GM12874 (cell line): ENCODE data around the gene TMEM205.

Experiments
- TF ChIP-seq, protein P1 (sequence below): IDR thresholded peaks from 2 replicates; pipeline ENCODE4 v1.5.1; 2011; ENCODE audit warnings: low read depth, mild to moderate bottlenecking, control low read depth, low read length, moderate library complexity; ENCODE audit not compliant: insufficient read depth

The TMEM205 gene

DNA sequence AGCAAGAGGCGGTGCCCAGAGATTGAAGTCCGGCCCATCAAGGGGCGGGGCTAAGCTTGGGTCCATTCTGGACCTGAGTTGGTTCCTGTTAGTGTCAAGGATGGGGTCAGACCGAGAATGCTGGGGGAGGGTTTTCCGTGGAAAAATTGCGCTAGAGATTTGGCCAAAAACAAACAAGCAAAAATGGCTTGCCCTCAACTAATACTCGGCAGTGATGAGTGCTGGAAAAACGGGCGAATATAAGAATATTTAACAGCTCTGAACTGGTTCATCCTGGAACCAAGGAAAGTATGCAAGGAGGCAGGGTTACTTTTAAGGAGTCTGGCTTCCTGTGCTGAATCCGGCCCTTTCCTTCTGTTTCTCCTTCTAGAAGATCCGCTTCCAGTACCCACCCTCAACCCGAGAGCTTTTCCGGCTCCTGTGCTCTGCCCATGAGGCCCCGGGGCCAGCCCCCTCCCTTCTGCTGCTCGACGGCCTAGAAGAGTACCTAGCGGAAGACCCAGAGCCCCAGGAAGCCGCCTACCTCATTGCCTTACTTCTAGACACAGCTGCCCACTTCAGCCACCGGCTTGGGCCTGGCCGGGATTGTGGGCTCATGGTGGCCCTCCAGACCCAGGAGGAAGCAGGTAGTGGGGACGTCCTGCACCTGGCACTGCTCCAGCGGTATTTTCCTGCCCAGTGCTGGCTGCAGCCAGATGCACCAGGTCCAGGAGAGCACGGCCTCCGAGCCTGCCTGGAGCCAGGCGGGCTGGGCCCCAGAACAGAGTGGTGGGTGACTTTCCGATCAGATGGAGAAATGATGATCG lies 29.3 kb upstream of the TMEM205 start:
- TF ChIP-seq, protein P1, sequence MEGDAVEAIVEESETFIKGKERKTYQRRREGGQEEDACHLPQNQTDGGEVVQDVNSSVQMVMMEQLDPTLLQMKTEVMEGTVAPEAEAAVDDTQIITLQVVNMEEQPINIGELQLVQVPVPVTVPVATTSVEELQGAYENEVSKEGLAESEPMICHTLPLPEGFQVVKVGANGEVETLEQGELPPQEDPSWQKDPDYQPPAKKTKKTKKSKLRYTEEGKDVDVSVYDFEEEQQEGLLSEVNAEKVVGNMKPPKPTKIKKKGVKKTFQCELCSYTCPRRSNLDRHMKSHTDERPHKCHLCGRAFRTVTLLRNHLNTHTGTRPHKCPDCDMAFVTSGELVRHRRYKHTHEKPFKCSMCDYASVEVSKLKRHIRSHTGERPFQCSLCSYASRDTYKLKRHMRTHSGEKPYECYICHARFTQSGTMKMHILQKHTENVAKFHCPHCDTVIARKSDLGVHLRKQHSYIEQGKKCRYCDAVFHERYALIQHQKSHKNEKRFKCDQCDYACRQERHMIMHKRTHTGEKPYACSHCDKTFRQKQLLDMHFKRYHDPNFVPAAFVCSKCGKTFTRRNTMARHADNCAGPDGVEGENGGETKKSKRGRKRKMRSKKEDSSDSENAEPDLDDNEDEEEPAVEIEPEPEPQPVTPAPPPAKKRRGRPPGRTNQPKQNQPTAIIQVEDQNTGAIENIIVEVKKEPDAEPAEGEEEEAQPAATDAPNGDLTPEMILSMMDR = no peak

DNA sequence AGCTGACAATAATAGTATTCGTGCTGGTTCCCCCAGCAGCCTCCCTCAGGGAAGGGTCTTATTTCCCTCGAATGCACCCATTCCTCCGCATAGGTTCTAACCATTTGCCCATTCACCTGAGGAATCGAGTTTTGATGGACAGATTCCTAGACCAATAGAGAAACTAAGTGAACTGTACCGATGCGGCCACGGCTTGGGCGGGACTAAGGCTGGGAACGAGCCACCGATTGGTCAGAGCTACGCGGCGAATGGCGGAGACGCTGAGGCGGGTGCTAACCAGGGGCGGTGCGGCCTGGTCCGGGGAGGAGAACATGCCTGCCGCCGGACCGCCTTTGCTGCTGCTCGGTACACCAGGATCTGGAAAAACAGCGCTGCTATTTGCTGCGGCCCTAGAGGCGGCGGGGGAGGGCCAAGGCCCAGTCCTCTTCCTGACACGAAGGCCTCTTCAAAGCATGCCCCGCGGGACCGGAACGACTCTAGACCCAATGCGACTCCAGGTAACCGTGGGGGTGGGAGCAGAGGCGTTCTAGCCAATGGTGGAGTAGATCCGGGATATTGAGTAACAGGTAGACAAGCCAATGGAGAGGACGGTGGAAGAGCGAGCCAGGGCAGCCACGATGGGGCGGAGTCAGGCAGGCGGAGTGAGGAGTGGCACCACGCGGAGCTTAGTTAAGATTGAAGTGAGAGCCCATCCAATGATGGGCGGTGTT lies 28.5 kb upstream of the TMEM205 start, which contains the start of gene SWSAP1:
Gene SWSAP1, plus strand, starts transcription at position 234 of the 710 bp plus-strand sequence. Its CDS starts 15 bp downstream, at position 249.
- TF ChIP-seq, protein P1 = no peak

DNA sequence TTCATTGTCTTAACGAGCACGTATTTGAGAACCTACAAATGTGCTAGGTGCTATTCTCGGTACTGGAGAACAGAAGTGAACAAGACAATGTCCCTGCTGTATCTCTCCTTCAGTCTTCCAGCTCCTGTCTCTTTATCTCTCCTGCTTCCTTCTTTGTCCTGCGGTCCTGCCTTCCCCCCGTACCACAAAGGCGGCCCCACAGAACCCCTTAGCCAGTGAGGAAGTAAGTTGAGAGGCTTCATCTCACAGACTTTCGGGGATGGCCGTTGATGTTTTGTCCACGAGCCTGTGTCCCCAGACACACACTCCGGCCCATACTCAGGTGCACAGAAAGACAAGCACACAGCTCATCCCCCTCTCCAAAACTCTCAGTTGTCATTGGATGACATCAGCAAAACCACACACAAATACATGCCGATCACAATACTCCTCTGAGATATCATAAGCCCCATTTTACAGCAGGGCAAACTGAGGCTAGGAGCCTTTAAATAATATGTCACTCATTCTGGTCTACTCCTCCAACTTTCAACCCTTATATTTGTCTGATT lies 27.9 kb upstream of the TMEM205 start:
- TF ChIP-seq, protein P1 = no peak

DNA sequence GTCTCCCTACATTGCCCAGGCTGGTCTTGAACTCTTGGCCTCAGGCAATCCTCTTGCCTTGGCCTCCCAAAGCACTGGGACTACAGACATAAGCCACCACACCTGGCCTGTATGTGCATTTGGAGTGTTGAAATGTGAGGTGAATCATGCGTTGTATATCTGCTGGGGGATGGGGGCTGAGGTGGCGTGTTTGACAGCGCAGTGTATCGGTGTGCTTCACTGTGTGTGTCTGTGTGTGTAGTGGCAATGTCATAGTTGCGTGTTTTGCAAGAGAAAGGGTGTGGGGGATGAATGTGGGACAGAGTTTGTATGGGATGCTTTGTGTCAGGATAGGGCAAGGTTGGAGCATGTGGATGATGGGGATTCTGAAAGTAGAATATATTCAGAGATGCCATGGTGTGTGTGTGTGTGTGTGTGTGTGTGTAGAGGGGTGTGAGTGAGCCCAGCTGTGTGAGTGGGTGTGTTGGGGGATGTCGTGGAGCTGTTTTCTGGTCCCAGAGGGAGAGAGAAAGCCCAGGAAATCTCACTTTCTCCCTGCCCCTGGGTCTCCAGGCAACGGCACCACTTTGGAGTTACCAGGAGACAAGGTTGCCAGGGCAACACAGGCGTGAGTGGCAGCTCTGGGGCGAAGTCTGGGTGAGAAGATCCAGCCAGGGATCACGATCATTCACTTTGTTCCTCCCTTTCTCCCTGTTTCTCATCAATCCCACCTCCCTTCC lies 27.3 kb upstream of the TMEM205 start:
- TF ChIP-seq, protein P1 = no peak

DNA sequence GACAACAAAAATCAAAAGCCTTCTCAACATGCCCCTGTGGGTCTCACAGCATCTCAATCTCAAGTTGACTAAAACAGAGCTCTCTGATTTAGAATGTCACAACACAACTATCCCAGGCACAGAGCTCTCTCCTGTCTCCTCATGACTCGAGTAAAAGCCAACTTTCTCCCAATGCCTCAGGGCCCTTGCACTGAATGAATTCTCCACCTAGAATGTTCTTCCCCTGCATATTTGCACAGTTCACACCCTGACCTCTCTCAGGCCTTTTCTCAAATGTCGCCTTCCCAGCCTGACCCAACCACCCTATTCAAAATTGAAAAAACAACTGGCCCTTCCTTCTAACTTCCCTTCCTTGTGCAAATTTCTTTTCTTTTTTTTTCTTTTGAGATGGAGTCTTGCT lies 24.7 kb upstream of the TMEM205 start:
- TF ChIP-seq, protein P1 = no peak

DNA sequence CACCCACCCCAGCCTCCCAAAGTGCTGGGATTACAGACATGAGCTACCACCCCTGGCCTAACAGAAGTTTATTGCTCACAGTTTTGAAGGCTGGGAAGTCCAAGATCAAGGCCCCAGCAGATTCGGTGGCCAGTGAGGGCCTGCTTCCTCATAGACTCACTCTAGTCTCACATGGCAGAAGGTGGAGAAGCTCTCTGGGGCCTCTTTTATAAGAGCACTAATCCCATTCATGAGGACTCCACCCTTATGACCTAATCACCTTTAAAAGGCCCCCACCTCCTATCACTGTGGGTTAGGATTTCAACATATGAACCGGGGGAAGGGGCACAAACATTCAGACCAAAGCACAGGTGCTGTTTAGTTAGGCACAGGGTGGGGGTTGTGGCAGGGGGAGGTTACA lies 21.5 kb upstream of the TMEM205 start:
- TF ChIP-seq, protein P1 = no peak
